PC-3 (cell line): Measurements from ENCODE around the gene CYP46A1.

Source experiments
- CTCF ChIP-seq: fragments of 300-600 bp; sonication (generic); conservative IDR thresholded peaks from 2 replicates; pipeline ENCODE4 v1.5.1; 2017; ENCODE audit warnings: antibody characterized with exemption, low read depth, mild to moderate bottlenecking, low read length
- EZH2 ChIP-seq: fragments of 300-600 bp; sonication (generic); IDR thresholded peaks from one replicate; pipeline ENCODE4 v1.6.1; 2017; ENCODE audit warnings: antibody characterized with exemption, mild to moderate bottlenecking, low read length; ENCODE audit not compliant: unreplicated experiment
- EZH2phosphoT487 ChIP-seq: fragments of 300-600 bp; sonication (generic); IDR thresholded peaks from 2 replicates; pipeline ENCODE4 v1.6.1; 2018; ENCODE audit warnings: mild to moderate bottlenecking, antibody characterized with exemption, low read length, borderline replicate concordance

DNA sequence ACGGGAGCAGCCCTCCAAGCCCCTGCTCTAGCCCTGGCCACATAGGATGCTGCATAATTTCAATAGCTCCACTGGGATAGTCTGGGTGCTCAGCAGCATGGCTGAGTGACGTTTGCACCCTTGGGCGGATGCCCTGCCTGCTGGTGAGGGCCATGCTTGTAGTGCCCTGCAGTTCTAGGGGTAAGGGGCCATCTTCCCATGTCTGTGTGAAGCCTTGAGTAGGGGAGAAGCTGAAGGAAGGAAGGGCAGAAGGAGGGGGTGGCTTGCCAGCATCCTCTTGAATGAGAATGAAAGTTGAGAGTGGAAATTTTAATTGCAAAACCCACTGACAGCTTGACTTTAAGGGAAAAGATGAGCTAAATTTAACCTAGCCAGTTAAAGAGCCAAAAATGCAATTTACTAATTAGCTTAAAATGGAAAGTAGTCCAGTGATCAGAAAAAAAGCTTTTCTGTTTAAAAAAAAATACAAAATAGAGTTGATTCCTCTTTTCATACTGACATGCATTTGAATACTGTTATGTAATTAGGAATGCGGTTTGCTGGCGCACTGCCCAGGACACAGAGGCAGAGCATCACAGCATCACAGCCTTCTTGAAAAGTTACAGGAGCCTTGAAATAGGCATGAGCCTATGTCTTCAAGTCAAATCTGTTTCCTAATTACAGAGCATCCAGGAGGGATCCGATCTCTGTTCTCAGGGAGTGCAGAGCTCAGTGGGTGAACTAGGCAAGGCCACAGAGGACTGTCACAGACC lies 90.6 kb downstream of the CYP46A1 start:
- TF ChIP-seq CTCF (no peak), EZH2 (no peak), EZH2phosphoT487 (no peak)
